Stimulated activated CD4-positive, alpha-beta T cell treated with anti-CD3 and anti-CD28 coated beads, Interleukin-4, amount 100 ng/mL, for 4 hours (primary cell): Measurements from ENCODE around the gene GPD2.

Experiments used
- DNase-seq, 2 experiments: peaks; one replicate each; pipeline ENCODE4 v3.0.0-alpha.2; 2020

The GPD2 gene

DNA sequence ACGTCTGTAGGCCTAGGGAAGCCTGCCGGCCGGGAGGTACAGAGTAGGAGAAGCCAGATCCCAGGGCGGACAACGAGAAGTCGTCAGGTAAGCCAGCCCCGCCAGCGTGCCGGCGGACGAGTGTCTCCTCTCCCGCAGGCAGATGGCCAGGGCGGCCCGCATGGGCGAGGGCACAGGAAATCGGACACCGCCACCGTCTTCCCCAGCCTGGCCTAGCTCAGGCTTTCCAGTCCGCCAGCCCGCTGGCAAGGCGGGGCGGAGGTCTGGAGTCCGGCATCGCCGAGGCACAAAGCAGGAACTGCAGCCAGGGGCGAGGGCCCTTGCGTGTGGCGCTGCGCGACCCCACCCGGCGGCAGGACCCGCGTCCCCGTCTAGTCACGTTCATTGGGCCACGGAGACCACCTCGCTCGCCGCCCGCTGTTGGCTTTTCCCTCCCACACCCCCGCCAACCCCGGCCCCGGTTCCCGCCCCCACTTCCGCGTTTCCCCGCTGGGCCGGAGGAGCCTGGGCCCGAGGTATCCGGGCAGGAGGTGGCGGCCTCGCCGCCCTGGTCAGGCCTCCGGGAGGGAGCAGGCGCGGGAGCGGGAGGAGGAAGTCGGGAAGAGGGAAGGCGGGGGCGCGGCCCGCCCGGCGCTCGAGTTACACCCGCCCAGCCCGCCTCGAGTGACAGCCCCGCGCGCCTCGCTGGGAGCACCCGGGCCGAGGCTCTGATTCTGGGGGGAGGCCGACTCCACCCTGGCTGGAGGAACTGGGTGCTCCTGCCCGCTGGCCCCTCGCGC lies at the start of gene GPD2:
TSS of gene GPD2 (plus strand) at position 662 of the 779 bp plus-strand sequence. CDS start 39,727 bp downstream, outside the sequence.
- DNase-seq = peak; percentile 41 to 55

- no peak for DNase-seq
Observed at GRCh38 chr2:156394033-156394741, 42.0 kb upstream of the GPD2 start.

GRCh38 chr2:156396126-156396525 lies 40.1 kb upstream of the GPD2 start:
- no peak for DNase-seq

- no peak for DNase-seq
Observed at GRCh38 chr2:156397229-156397628, 39.0 kb upstream of the GPD2 start.

GRCh38 chr2:156398176-156398575 lies 38.0 kb upstream of the GPD2 start:
- DNase-seq = no peak

DNA sequence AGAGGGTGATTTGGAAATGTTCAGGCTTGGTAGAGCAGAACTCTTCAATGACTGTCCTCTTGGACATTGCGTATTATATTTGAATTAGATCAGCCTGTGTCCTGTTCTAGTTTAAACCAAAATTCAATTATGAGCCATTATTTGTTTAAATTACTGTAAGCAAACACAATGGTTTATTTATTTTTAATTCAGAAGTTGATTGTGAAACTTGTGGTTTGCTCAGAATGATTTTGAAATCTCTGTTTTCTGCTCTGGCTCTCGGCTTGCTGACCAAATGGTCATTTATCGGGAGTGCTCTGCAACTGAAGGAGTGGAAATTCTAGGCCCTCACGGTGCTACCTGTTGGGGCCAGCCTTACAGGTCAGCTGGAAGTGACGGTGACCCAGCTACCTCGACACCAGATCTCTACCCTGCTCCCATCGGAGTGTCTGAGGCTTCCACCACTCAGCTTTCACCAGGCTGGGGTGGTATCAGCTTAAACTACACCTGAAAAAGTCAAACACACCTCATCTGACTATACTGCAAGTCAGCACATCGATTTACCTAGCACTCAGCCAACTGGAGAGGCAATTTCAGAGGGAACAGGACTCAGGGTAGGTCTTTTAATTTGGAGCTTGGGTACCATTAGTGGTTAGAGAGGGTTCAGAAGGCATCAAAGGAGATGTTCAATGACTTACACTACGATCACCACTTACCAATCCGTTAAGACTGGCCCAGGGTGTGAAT lies 36.8 kb upstream of the GPD2 start:
- no peak for DNase-seq

DNA sequence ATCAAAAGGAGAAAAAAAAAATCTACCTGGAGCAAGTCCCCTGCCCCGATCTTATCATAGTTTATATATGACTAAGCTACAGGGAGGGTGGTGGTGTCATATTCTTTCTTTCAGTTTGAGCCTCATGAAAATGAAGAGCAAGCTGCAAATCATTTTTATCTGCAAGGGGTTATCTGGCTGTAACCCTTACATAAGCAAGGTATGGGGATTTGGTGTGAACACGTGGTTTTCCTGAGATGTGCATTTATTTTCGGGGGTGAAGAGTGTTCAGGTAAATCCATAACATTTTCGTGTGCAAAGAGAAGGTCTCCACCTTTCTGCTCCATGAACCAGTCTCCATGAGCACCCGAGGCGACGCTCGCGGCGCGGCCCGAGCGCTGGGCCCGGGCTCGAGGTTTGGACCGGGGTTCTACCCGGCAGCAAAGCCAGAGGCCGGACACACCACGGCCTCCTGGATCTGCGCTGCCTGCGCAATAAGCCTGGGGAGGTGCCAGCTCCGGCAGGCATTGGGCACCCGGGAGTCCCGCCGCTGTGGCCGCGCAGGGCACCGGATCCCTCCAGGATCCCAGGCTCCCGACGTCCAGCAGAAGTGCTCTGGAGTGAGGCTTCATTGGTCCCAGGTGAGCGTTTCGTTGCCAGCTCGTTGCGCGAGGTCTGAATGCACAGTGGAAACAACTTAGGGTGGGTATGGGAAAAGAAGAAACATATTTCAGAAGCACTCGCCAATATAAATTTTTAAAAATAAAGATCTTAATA lies 36.1 kb upstream of the GPD2 start:
- peak in 1 of 2 experiments; percentile 29 for DNase-seq

- peak; percentile 74 to 75 for DNase-seq
Observed at GRCh38 chr2:156400706-156401678, 35.2 kb upstream of the GPD2 start.

- no peak for DNase-seq
Observed at GRCh38 chr2:156401861-156402260, 34.3 kb upstream of the GPD2 start.

GRCh38 chr2:156405586-156405985 lies 30.6 kb upstream of the GPD2 start:
- DNase-seq = no peak

DNA sequence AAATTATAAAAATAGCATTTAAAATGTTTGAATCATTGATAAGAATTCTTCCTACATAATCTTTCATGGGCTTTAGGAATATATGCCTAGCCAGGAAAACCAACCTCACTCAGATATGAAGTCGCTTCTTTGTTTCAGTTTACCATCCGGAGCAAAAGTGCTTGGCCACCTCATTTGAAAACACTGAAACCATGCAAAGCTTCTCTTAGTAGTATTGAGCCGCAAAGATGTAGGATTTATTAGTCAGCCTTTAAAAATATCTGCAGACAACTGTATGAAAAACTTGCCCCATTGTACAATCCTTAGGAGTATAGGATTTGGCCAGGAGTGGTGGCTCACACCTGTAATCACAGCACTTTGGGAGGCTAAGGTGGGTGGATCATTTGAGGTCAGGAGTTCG lies 24.3 kb upstream of the GPD2 start:
- DNase-seq = no peak

- no peak for DNase-seq
Observed at GRCh38 chr2:156421851-156422250, 14.3 kb upstream of the GPD2 start.

GRCh38 chr2:156423674-156424282 lies 12.4 kb upstream of the GPD2 start:
- DNase-seq = no peak

DNA sequence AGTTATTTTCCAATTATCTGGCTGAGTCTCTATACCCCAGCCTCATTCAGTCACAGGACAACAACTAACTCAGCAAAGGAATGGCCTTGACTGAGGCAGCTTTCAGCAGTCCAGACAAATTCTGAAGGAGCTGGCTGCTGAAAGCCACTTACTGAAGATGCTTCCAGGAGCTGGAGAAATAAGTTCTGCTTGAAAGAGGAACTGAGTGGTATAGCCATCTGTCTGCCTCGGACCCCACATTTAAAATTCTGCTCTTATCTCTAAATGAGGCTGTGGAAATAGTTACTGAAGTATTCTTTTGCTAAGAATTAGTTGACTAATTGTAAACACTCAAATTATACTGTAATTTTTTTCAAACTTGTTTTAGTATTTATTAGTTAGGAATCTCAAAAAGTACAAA lies 9.1 kb upstream of the GPD2 start:
- DNase-seq = no peak

- no peak for DNase-seq
Observed at GRCh38 chr2:156429211-156429610, 7.0 kb upstream of the GPD2 start.

GRCh38 chr2:156430236-156430979 lies 5.8 kb upstream of the GPD2 start:
- DNase-seq = no peak

DNA sequence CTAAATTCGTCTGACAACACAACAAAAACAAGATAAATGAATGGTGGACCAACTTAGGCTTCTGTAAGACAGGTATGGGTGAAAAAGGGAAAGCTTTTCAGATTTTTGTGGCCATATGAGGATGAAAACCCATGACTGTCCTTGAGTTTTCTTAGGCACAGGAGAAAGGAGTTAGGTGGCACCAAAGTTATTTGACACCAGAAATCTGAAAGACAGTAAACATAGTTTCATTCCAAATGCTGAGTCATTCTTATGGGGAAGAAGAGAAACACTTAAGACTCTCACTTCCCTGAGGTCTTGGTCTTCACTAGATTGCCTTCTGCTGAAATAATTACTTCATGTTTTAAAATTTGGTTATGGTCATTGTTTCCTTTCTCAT lies 5.2 kb upstream of the GPD2 start:
- DNase-seq = no peak

- no peak for DNase-seq
Observed at GRCh38 chr2:156434461-156435291, 1.5 kb upstream of the GPD2 start.

- no peak for DNase-seq
Observed at GRCh38 chr2:156435396-156435717, 822 bp upstream of the GPD2 start.
